ENCODE measurements around the gene ZFHX3. TPM values are rescaled to one million over a fixed set of nuclear protein-coding genes. Genes with fewer than 3 reads are reported as not detected.

ZFHX3 gene
- total and polyA plus RNA-seq, 3 donors from 2014 or later: 3.3 to 19.9 (median 15.7) TPM

- Histone ChIP-seq H3K27ac (peak overlapping the region; percentile 80 to 94), H3K27me3 (no peaks in the 10 kb centered on the region), H3K4me3 (peak overlapping the region; percentile 68 to 80), H3K36me3 (ENCODE audit: low read depth, missing control alignments) (no peaks in the 10 kb centered on the region), H3K4me1 (peaks cover 9% of the 10 kb centered on the region), H3K9me3 (no peaks in the 10 kb centered on the region)
- 2 to 4% methylated on average over 24 to 47 of the region's 101 CpGs for WGBS, 2 donors
- peak in 1 of 3 experiments; percentile 13 for TF ChIP-seq CTCF (IDR thresholded peaks at IDR 0.05)
- TF ChIP-seq POLR2A (IDR thresholded peaks at IDR 0.05): no peak
- intact Hi-C loops (cut with DNase I; ENCODE audit: low total_unique reads): loop anchor here (5.0 kb wide), 1 partner anchor 120 kb away; no protein-coding TSS in a partner anchor
- peak; percentile 40 for DNase-seq
Observed at GRCh38 chr16:73057291-73058210, 9.6 kb upstream of the ZFHX3 start.

- TF ChIP-seq POLR2A (IDR thresholded peaks at IDR 0.05) (no peak), CTCF (IDR thresholded peaks at IDR 0.05) (no peak)
- Histone ChIP-seq H3K36me3 (ENCODE audit: low read depth, missing control alignments) (no peaks in the 10 kb centered on the region), H3K4me3 (peak overlapping the region; percentile 68 to 80), H3K27me3 (no peaks in the 10 kb centered on the region), H3K4me1 (peaks cover 9% of the 10 kb centered on the region), H3K27ac (peak overlapping the region; percentile 80 to 94), H3K9me3 (no peaks in the 10 kb centered on the region)
- 40 to 47% methylated on average over 6 of the region's 6 CpGs for WGBS, 2 donors
- DNase-seq: no peak
- intact Hi-C loops (cut with DNase I; ENCODE audit: low total_unique reads): loop anchor here (5.0 kb wide), 1 partner anchor 120 kb away; no protein-coding TSS in a partner anchor
Observed at GRCh38 chr16:73056921-73057290, 9.0 kb upstream of the ZFHX3 start.

GRCh38 chr16:73056448-73056847 lies 8.5 kb upstream of the ZFHX3 start:
- intact Hi-C loops (cut with DNase I; ENCODE audit: low total_unique reads): loop anchor here (5.0 kb wide), 1 partner anchor 119 kb away; no protein-coding TSS in a partner anchor
- H3K4me3 ChIP-seq: peak overlapping the region in 1 of 2 donors; percentile 68
- H3K36me3 ChIP-seq (ENCODE audit: low read depth, missing control alignments): no peaks in the 10 kb centered on the region
- H3K27me3 ChIP-seq: no peaks in the 10 kb centered on the region
- 50 to 66% methylated on average over 7 of the region's 7 CpGs for WGBS, 2 donors
- no peak for DNase-seq
- no peak for TF ChIP-seq CTCF (IDR thresholded peaks at IDR 0.05)
- no peak for TF ChIP-seq POLR2A (IDR thresholded peaks at IDR 0.05)
- H3K9me3 ChIP-seq: no peaks in the 10 kb centered on the region
- peaks cover 9% of the 10 kb centered on the region for H3K4me1 ChIP-seq
- H3K27ac ChIP-seq: peak overlapping the region; percentile 80 to 94

- H3K27me3 ChIP-seq: no peaks in the 10 kb centered on the region
- H3K36me3 ChIP-seq (ENCODE audit: low read depth, missing control alignments): no peaks in the 10 kb centered on the region
- H3K27ac ChIP-seq: peak overlapping the region in 1 of 2 donors; percentile 3
- H3K4me3 ChIP-seq: no peak overlapping the region
- TF ChIP-seq POLR2A (IDR thresholded peaks at IDR 0.05): no peak
- TF ChIP-seq CTCF (IDR thresholded peaks at IDR 0.05): no peak
- DNase-seq: no peak
- H3K4me1 ChIP-seq: peaks cover 11% of the 10 kb centered on the region
- intact Hi-C loops (cut with DNase I; ENCODE audit: low total_unique reads): loop anchor here (5.0 kb wide), 1 partner anchor 118 kb away; no protein-coding TSS in a partner anchor
- no peaks in the 10 kb centered on the region for H3K9me3 ChIP-seq
- 45 to 47% methylated on average over 5 of the region's 5 CpGs for WGBS, 2 donors
Observed at GRCh38 chr16:73054813-73055482, 7.0 kb upstream of the ZFHX3 start.

Data from testis (tissue), 3 donors.